WERI-Rb-1 (cell line): ENCODE results near the gene INTS15.

Source experiments
- DNase-seq: peaks from one replicate; pipeline ENCODE4 v3.0.0-alpha.2; 2020
- H3K27ac ChIP-seq: fragments of 250-450 bp; sonication (Bioruptor Pico); 2 replicates; pipeline ENCODE4 v1.5.1; 2020; ENCODE audit warnings: mild to moderate bottlenecking, moderate library complexity
- H3K27me3 ChIP-seq: fragments of 250-450 bp; sonication (Bioruptor Pico); 2 replicates; pipeline ENCODE4 v1.5.1; 2021; ENCODE audit warnings: mild to moderate bottlenecking, low read depth, moderate library complexity; ENCODE audit not compliant: insufficient read depth, severe bottlenecking
- H3K36me3 ChIP-seq: fragments of 250-450 bp; sonication (Bioruptor Pico); 2 replicates; pipeline ENCODE4 v1.5.1; 2020; ENCODE audit warnings: mild to moderate bottlenecking, moderate library complexity
- H3K4me3 ChIP-seq: 2 replicates; pipeline ENCODE4 v1.5.1; 2011; ENCODE audit warnings: low read depth, mild to moderate bottlenecking, control low read depth, low read length
- H3K9me3 ChIP-seq: fragments of 250-450 bp; sonication (Bioruptor Pico); 2 replicates; pipeline ENCODE4 v1.5.1; 2021; ENCODE audit warnings: mild to moderate bottlenecking, moderate library complexity; ENCODE audit not compliant: severe bottlenecking
- TF ChIP-seq, protein P1 (sequence below): IDR thresholded peaks from 2 replicates; pipeline ENCODE4 v1.5.1; 2011; ENCODE audit warnings: low read depth, mild to moderate bottlenecking, control low read depth, inconsistent platforms, low read length

INTS15 gene

DNA sequence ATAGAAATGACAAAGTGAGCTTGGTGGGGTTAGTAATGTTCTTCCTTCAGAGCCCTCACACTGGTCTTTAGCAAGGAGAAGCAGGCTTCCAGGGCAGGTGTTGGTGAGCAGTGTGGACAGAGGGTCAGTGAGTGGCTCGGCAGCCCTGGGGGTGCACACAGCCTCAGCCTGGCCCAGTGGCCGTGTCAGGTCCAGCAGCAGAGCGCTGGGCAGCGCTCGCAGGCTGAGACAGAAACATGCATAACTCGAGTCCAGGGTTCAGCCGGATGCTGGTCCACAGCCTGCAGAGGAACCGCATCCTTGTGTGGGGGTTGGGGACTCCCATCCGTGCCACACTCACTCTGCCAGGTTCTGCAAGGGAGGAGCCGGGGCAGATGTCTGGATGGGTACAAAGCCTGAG is 14.6 kb downstream of the INTS15 start:
- no peak for DNase-seq
- Histone ChIP-seq H3K4me3 (no peak overlapping the region), H3K36me3 (peaks cover 78% of the 10 kb centered on the region), H3K27me3 (no peaks in the 10 kb centered on the region), H3K9me3 (no peaks in the 10 kb centered on the region), H3K27ac (no peak overlapping the region)
- TF ChIP-seq, protein P1, sequence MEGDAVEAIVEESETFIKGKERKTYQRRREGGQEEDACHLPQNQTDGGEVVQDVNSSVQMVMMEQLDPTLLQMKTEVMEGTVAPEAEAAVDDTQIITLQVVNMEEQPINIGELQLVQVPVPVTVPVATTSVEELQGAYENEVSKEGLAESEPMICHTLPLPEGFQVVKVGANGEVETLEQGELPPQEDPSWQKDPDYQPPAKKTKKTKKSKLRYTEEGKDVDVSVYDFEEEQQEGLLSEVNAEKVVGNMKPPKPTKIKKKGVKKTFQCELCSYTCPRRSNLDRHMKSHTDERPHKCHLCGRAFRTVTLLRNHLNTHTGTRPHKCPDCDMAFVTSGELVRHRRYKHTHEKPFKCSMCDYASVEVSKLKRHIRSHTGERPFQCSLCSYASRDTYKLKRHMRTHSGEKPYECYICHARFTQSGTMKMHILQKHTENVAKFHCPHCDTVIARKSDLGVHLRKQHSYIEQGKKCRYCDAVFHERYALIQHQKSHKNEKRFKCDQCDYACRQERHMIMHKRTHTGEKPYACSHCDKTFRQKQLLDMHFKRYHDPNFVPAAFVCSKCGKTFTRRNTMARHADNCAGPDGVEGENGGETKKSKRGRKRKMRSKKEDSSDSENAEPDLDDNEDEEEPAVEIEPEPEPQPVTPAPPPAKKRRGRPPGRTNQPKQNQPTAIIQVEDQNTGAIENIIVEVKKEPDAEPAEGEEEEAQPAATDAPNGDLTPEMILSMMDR = no peak

DNA sequence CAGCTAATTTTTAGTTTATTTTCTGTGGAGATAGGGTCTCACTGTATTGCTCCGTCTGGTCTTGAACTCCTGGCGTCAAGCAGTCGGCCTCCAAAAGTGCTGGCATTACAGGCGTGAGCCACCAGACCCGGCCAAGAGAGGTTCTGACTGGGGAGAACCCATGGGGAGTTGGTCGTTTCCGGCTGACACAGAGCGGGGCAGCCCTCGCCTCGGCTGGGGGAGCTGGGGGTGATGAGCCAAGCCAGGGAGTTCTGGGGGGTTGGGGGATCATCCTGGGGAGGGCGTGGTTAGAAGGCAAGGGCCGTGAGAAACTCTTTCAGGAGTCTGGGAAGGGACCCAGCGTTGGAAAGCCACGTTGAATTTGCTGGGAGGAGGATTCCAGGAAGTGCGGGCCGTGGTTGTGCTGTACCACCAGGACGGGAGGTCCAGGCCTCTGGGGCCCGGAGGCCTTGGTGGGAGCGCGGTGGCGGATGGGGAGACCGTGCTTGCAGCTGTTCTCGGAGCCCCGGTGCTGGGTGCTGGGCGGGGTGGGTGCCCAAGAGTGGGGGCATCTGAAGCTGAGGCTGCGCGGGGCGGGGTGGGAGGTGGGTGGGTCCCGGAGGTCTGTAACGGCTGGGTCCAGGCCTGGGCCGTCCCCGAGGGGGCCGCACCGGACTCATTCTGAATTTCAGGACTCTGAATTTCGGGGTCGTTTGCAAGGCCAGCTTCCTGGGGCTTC is 17.2 kb downstream of the INTS15 start:
- Histone ChIP-seq H3K4me3 (no peak overlapping the region), H3K36me3 (peaks cover 54% of the 10 kb centered on the region), H3K27me3 (no peaks in the 10 kb centered on the region), H3K27ac (no peak overlapping the region), H3K9me3 (no peaks in the 10 kb centered on the region)
- TF ChIP-seq, protein P1 = no peak
- no peak for DNase-seq

DNA sequence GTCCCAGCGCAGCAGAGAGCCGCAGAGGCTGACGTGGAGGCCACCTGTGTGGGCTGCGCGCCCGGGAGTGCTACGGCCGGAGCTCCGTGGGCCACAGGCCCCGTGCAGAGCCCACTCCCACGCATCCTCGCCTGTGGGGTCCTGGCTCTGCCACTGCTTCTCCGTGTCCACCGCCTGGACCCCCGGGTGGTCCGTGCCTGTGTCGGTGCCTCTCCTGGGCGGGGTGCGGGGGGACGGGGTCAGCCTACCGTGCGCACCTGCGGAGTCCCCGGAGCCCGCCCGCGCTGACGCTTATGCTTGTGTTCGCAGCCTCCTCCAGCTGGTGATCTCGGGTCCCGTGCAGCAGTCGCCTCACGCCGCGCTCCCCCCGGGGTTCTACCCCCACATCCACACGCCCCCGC is 17.8 kb downstream of the INTS15 start:
- Histone ChIP-seq H3K36me3 (peaks cover 48% of the 10 kb centered on the region), H3K27me3 (no peaks in the 10 kb centered on the region), H3K27ac (no peak overlapping the region), H3K4me3 (no peak overlapping the region), H3K9me3 (no peaks in the 10 kb centered on the region)
- DNase-seq = no peak
- TF ChIP-seq, protein P1 = no peak

DNA sequence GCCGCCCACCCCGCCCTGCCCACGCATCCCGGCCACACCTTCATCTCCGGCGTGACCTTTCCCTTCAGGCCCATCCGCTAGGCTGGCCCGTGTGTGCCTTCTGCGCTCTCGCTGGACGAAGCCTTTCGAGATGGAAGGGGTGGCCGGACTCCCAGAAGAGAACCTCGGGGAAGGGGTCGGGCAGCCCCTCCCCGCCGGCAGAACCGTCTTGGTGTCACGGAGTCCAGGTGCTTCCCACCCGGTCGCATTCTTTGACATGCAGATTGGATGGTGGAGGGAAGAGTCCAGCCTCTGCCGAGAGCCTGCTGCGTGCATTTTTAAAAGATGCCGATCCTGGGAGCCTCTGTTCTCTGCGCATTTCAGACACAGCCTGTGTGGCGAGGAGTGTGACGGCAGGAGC is 18.3 kb downstream of the INTS15 start:
- H3K27ac ChIP-seq = no peak overlapping the region
- peaks cover 44% of the 10 kb centered on the region for H3K36me3 ChIP-seq
- TF ChIP-seq, protein P1 = no peak
- H3K9me3 ChIP-seq = no peaks in the 10 kb centered on the region
- no peak overlapping the region for H3K4me3 ChIP-seq
- no peaks in the 10 kb centered on the region for H3K27me3 ChIP-seq
- no peak for DNase-seq

DNA sequence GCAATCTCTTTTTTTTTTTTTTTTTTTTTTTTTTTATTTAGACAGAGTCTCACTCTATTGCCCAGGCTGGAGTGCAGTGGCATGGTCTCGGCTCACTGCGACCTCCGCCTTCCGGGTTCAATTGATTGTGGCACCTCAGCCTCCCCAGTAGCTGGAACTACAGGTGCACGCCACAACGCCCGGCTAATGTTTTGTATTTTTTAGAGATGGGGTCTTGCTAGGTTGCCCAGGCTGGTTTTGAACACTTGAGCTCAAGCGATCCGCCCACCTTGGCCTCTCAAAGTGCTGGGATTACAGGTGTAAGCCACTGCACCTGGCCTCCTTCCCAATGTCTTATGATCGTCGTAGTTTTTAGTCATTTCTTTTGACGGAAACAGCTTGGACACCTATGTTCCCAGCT is 19.0 kb downstream of the INTS15 start:
- Histone ChIP-seq H3K4me3 (no peak overlapping the region), H3K36me3 (peaks cover 37% of the 10 kb centered on the region), H3K9me3 (no peaks in the 10 kb centered on the region), H3K27ac (no peak overlapping the region), H3K27me3 (no peaks in the 10 kb centered on the region)
- no peak for DNase-seq
- TF ChIP-seq, protein P1 = no peak

DNA sequence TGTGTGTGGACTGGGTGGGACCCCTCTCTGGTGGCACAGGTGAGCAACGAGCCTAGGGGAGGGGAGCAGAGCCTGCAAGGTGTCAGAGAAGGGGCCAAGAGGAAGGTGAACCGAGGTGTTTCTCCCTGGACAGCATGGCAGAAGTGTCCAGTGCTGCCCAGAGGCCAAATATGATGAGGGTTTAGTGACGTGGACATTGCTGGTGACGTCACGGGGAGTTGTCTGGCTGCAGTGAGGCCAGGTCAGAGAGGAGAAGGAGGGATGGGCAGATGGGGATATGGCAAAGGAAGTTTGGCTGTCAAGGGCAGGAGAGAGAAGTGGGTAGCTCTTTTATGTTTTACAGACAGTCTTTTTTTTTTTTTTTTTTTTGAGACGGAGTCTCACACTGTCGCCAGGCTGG is 23.0 kb downstream of the INTS15 start:
- peaks cover 15% of the 10 kb centered on the region for H3K36me3 ChIP-seq
- DNase-seq = no peak
- H3K27me3 ChIP-seq = no peaks in the 10 kb centered on the region
- no peak overlapping the region for H3K27ac ChIP-seq
- TF ChIP-seq, protein P1 = no peak
- H3K9me3 ChIP-seq = no peaks in the 10 kb centered on the region
- no peak overlapping the region for H3K4me3 ChIP-seq
